HEK293T (cell line): ENCODE measurements around the gene GMCL2.

Experiments used
- CTCF ChIA-PET: fragments of 350-600 bp; formaldehyde crosslinking; extraction: SDS; loops from one replicate; lab custom pipeline; 2021; ENCODE audit warnings: antibody characterized with exemption, inconsistent platforms; lab: Yijun Ruan, JAX
- POLR2A ChIA-PET: fragments of 350-600 bp; formaldehyde crosslinking; extraction: SDS; loops from one replicate; lab custom pipeline; 2020; ENCODE audit warnings: antibody characterized with exemption, inconsistent platforms; lab: Yijun Ruan, JAX
- DNase-seq: peaks from one replicate; pipeline ENCODE4 v3.0.0; 2012; ENCODE audit warnings: mixed read lengths; ENCODE audit errors: extremely low spot score
- ARNT ChIP-seq: fragments of 450-650 bp; IDR thresholded peaks from 2 replicates; pipeline ENCODE4 v1.6.1; 2017; ENCODE audit warnings: mild to moderate bottlenecking
- BHLHE40 ChIP-seq: fragments of 450-650 bp; IDR thresholded peaks from 2 replicates; pipeline ENCODE4 v1.6.1; 2016; ENCODE audit warnings: mild to moderate bottlenecking, moderate library complexity, borderline replicate concordance
- CTBP1 ChIP-seq: fragments of 450-650 bp; IDR thresholded peaks from 2 replicates; pipeline ENCODE4 v1.6.1; 2016; ENCODE audit warnings: borderline replicate concordance
- ELF4 ChIP-seq: fragments of 450-650 bp; IDR thresholded peaks from 2 replicates; pipeline ENCODE4 v1.6.1; 2017; ENCODE audit warnings: antibody characterized with exemption
- FOXA1 ChIP-seq: fragments of 450-650 bp; IDR thresholded peaks from 2 replicates; pipeline ENCODE4 v1.6.1; 2016; ENCODE audit warnings: mild to moderate bottlenecking
- FOXK2 ChIP-seq: fragments of 450-650 bp; IDR thresholded peaks from 2 replicates; pipeline ENCODE4 v1.6.1; 2016; ENCODE audit warnings: mild to moderate bottlenecking
- FOXM1 ChIP-seq: fragments of 450-650 bp; IDR thresholded peaks from 2 replicates; pipeline ENCODE4 v1.6.1; 2017; ENCODE audit warnings: mild to moderate bottlenecking, borderline replicate concordance
- HDGF ChIP-seq: fragments of 450-650 bp; IDR thresholded peaks from 2 replicates; pipeline ENCODE4 v1.6.1; 2017; ENCODE audit warnings: antibody characterized with exemption, borderline replicate concordance
- L3MBTL2 ChIP-seq: fragments of 450-650 bp; conservative IDR thresholded peaks from 2 replicates; pipeline ENCODE4 v1.6.1; 2016; ENCODE audit warnings: mild to moderate bottlenecking
- LEF1 ChIP-seq: fragments of 450-650 bp; IDR thresholded peaks from 2 replicates; pipeline ENCODE4 v1.6.1; 2017; ENCODE audit warnings: mild to moderate bottlenecking, borderline replicate concordance
- NFRKB ChIP-seq: fragments of 450-650 bp; IDR thresholded peaks from 2 replicates; pipeline ENCODE4 v1.6.1; 2016; ENCODE audit warnings: mild to moderate bottlenecking, moderate library complexity
- PKNOX1 ChIP-seq: fragments of 450-650 bp; IDR thresholded peaks from 2 replicates; pipeline ENCODE4 v1.6.1; 2016
- SP1 ChIP-seq: fragments of 450-650 bp; IDR thresholded peaks from 2 replicates; pipeline ENCODE4 v1.6.1; 2017
- SUZ12 ChIP-seq: fragments of 450-650 bp; IDR thresholded peaks from 2 replicates; pipeline ENCODE4 v1.6.1; 2016; ENCODE audit warnings: mild to moderate bottlenecking
- TARDBP ChIP-seq: fragments of 450-650 bp; IDR thresholded peaks from 2 replicates; pipeline ENCODE4 v1.6.1; 2016
- ZNF384 ChIP-seq: fragments of 450-650 bp; IDR thresholded peaks from 2 replicates; pipeline ENCODE4 v1.6.1; 2016

Gene GMCL2

DNA sequence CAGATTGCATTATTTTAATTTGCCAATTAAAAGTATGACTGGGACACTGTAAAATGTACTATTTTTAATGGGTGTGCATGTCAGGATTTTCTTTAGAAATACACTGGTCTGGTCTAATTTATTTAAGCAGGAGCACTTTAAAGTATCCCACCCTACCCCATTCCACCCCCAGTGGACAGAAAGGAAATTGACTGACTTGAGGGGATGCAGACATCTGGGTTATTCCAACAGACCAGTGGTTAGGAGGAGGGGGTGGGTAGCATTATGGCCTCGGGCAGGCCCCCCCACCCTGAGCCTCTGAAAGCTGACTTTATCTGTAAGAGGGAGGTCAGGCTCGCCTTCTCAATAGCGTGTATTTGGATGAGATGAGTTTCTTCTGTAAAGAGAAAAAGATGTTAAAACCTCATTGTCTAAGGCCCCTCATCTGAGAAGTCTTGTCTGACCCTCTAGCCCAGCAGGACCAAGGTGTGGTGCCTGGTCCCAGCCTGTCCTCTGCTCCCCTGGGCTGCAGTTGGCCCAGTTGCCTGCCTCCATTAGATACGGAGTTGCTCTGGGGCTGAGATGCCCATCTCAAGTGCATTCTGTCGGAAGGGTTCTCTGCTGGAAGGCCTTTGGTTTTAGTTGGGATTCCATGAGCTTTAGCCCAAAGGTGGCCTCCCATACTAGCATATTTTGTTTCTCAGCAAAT lies 21.5 kb upstream of the GMCL2 start:
- ChIA-PET POLR2A (interaction anchor here (1.3 to 3.3 kb wide), 3 partner anchors 7 to 24 kb away, joined by 4 to 15 read pairs (median 4); partner anchors contain the start of gene PHYKPL), CTCF (no interaction called here)
- no peak for TF ChIP-seq PKNOX1
- 0 out of 2 replicates have a peak, but pooled peaks have one; percentile 9 for TF ChIP-seq FOXM1
- no peak for DNase-seq

DNA sequence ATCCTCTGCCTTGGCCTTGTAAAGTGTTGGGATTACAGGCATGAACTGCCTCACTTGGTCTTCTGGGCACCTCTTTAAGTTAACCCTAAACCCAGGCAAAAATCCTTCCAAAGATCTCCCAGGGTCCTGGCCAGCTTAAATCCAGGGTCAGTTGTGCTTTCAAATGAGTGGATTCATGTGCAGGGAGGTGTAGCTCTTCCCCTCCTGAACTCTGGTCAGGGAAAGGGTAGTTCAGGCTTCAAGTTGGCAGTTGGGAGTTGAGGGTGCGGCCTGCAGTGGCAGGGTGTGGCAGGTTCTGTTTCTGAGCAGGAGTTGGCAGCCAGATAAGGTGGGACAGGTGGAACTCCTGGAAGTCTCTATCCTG lies 20.7 kb upstream of the GMCL2 start:
- ChIA-PET CTCF (interaction anchor here (0.6 to 1.3 kb wide), 2 partner anchors 12 to 27 kb away, joined by 3 to 5 read pairs; no protein-coding TSS in a partner anchor), POLR2A (interaction anchor here (3.3 kb wide), 1 partner anchor 24 kb away, joined by 15 read pairs; the partner anchor contains the start of gene PHYKPL)
- DNase-seq, result no peak
- TF ChIP-seq HDGF (peak; percentile 88; the same call in 1 of the 2 replicates), FOXA1 (no peak), SP1 (no peak)

- POLR2A ChIA-PET, result interaction anchor here (3.3 kb wide), 1 partner anchor 24 kb away, joined by 15 read pairs; the partner anchor contains the start of gene PHYKPL
- TF ChIP-seq TARDBP, result no peak
- no peak for TF ChIP-seq ELF4
- DNase-seq, result no peak
- CTCF ChIA-PET, result interaction anchor here (0.6 to 1.3 kb wide), 2 partner anchors 11 to 27 kb away, joined by 3 to 5 read pairs; no protein-coding TSS in a partner anchor
Measured at GRCh38 chr5:178207183-178207916, 20.2 kb upstream of the GMCL2 start.

GRCh38 chr5:178206166-178207101 lies 19.3 kb upstream of the GMCL2 start:
- POLR2A ChIA-PET, result interaction anchor here (1.0 to 3.3 kb wide), 4 partner anchors 10 to 53 kb away, joined by 3 to 15 read pairs (median 5); partner anchors contain the start of genes NHP2 and PHYKPL
- no peak for DNase-seq
- CTCF ChIA-PET, result interaction anchor here (1.1 to 1.3 kb wide), 2 partner anchors 10 to 28 kb away, joined by 3 to 5 read pairs; no protein-coding TSS in a partner anchor
- TF ChIP-seq BHLHE40, result no peak
- no peak for TF ChIP-seq NFRKB
- no peak for TF ChIP-seq LEF1
- TF ChIP-seq ZNF384, result no peak
- TF ChIP-seq CTBP1, result no peak
- TF ChIP-seq SP1, result no peak
- TF ChIP-seq ARNT, result no peak
- no peak for TF ChIP-seq L3MBTL2
- no peak for TF ChIP-seq FOXA1
- TF ChIP-seq FOXK2, result no peak
- TF ChIP-seq PKNOX1, result no peak

DNA sequence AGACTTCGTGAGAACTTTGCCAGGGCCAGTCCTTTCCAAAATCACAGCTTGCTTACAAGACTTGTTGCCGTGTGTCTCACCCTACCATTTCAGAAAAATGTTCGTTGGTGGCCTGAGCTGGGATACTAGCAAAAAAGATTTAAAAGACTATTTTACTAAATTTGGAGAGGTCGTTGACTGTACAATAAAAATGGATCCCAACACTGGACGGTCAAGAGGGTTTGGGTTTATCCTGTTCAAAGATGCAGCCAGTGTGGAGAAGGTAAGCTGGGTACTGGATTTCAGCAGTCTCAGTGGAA lies 18.5 kb upstream of the GMCL2 start:
- DNase-seq, result no peak
- ChIA-PET CTCF (interaction anchor here (0.6 to 1.1 kb wide), 2 partner anchors 9 to 285 kb away, joined by 3 read pairs; no protein-coding TSS in a partner anchor), POLR2A (interaction anchor here (1.1 to 3.3 kb wide), 3 partner anchors 10 to 52 kb away, joined by 3 to 15 read pairs (median 5); partner anchors contain the start of genes NHP2 and PHYKPL)
- TF ChIP-seq FOXK2, result no peak
- no peak for TF ChIP-seq ZNF384
- no peak for TF ChIP-seq HDGF
- TF ChIP-seq LEF1, result no peak
- TF ChIP-seq ELF4, result no peak
- no peak for TF ChIP-seq ARNT
- TF ChIP-seq SP1, result no peak

GRCh38 chr5:178204935-178205748 lies 18.0 kb upstream of the GMCL2 start:
- ChIA-PET CTCF (interaction anchor here (0.6 to 1.1 kb wide), 2 partner anchors 8 to 286 kb away, joined by 3 read pairs; no protein-coding TSS in a partner anchor), POLR2A (interaction anchor here (0.8 to 3.3 kb wide), 26 partner anchors 7 to 727 kb away, joined by 3 to 18 read pairs (median 5); partner anchors contain the start of genes CLK4, NHP2, PHYKPL and RMND5B)
- TF ChIP-seq LEF1 (no peak), TARDBP (no peak), FOXA1 (no peak), SP1 (no peak), ELF4 (no peak), HDGF (no peak), FOXK2 (no peak), ZNF384 (no peak), FOXM1 (no peak), CTBP1 (no peak), ARNT (no peak), PKNOX1 (no peak), L3MBTL2 (no peak), SUZ12 (no peak), BHLHE40 (no peak), NFRKB (no peak)
- DNase-seq, result peak; percentile 82
